GM18498 (cell line): ENCODE results near the gene TJP1.
"Not testable (repeated sequence)": the region's sequence is repeated elsewhere in the genome, so short reads cannot be mapped to it uniquely, and the experiment has no call there.

Experiments used
- ATAC-seq: cut with Tn5 transposase; IDR thresholded peaks from one replicate; pipeline ENCODE4 v1.9.1; 2021; ENCODE audit warnings: mild to moderate bottlenecking, moderate library complexity; ENCODE audit not compliant: unreplicated experiment

Gene TJP1

GRCh38 chr15:29670266-29670665 lies 152.0 kb downstream of the TJP1 start:
- ATAC-seq = no peak

- ATAC-seq = no peak
Observed at GRCh38 chr15:29669823-29670222, 152.4 kb downstream of the TJP1 start.

GRCh38 chr15:29668120-29668602 lies 154.1 kb downstream of the TJP1 start:
- no peak for ATAC-seq

GRCh38 chr15:29666241-29666640 lies 156.0 kb downstream of the TJP1 start:
- no peak for ATAC-seq

GRCh38 chr15:29665444-29666003 lies 156.7 kb downstream of the TJP1 start:
- ATAC-seq = no peak

- ATAC-seq = no peak
Observed at GRCh38 chr15:29664406-29664805, 157.9 kb downstream of the TJP1 start.

- ATAC-seq = not testable (repeated sequence)
Observed at GRCh38 chr15:29657476-29657817, 164.8 kb downstream of the TJP1 start.

- ATAC-seq = no peak
Observed at GRCh38 chr15:29656636-29657475, 165.4 kb downstream of the TJP1 start.

GRCh38 chr15:29652595-29652994 lies 169.7 kb downstream of the TJP1 start:
- ATAC-seq = no peak

- no peak for ATAC-seq
Observed at GRCh38 chr15:29651476-29652233, 170.6 kb downstream of the TJP1 start.
